Measurements from ENCODE around the gene ZNF71.

Gene ZNF71

GRCh38 chr19:56642711-56643459, 47.8 kb downstream of the ZNF71 start, which contains the start of gene SMIM17:
TSS of gene SMIM17 (plus strand) at chr19:56643159. CDS start at chr19:56645668, 2,509 bp downstream.
- no peaks in the 10 kb centered on the region for H3K9me3 ChIP-seq (replicated peaks; ENCODE audit: insufficient read depth, low read length)

GRCh38 chr19:56643460-56643955, 48.4 kb downstream of the ZNF71 start:
- Histone ChIP-seq H4K20me1 (ENCODE audit: insufficient read depth, low read length) (no peaks in the 10 kb centered on the region), H3K9me3 (replicated peaks; ENCODE audit: insufficient read depth, low read length) (no peaks in the 10 kb centered on the region), H3K36me3 (replicated peaks; ENCODE audit: insufficient read depth, low read length) (no peaks in the 10 kb centered on the region), H3K4me1 (ENCODE audit: low read length) (no peaks in the 10 kb centered on the region), H3K4me3 (ENCODE audit: low read length) (no peak overlapping the region), H3K27ac (ENCODE audit: low read length) (no peak overlapping the region), H3K9ac (ENCODE audit: low read length) (no peak overlapping the region), H3K4me2 (ENCODE audit: low read depth, low read length) (no peak overlapping the region), H3K27me3 (replicated peaks; ENCODE audit: insufficient read depth, low read length) (no peaks in the 10 kb centered on the region), H3K79me2 (ENCODE audit: low read length) (no peaks in the 10 kb centered on the region), H2AFZ (ENCODE audit: low read length) (no peak overlapping the region), H3K9me2 (replicated peaks; ENCODE audit: insufficient read depth, low read length) (no peaks in the 10 kb centered on the region), H3F3A (ENCODE audit: insufficient read depth, low read length) (no peaks in the 10 kb centered on the region)
- no peak for TF ChIP-seq EZH2phosphoT487 (IDR thresholded peaks at IDR 0.05; ENCODE audit: low read length)
- TF ChIP-seq CTCF (IDR thresholded peaks at IDR 0.05; ENCODE audit: low read length), result no peak
- no peak for TF ChIP-seq EZH2 (optimal IDR thresholded peaks at IDR 0.05; ENCODE audit: low read depth, low read length)
- no peak for DNase-seq

More at GRCh38 chr19:56642711-56643459, 47.8 kb downstream of the ZNF71 start, which contains the start of gene SMIM17:
- Histone ChIP-seq H3K9me2 (replicated peaks; ENCODE audit: insufficient read depth, low read length) (no peaks in the 10 kb centered on the region), H2AFZ (ENCODE audit: low read length) (no peak within 1 kb of the TSS), H3K27ac (ENCODE audit: low read length) (no peak within 1 kb of the TSS), H3K36me3 (replicated peaks; ENCODE audit: insufficient read depth, low read length) (no peaks in the 10 kb centered on the region), H3K9ac (ENCODE audit: low read length) (no peak within 1 kb of the TSS), H3K4me2 (ENCODE audit: low read depth, low read length) (no peak within 1 kb of the TSS), H3K79me2 (ENCODE audit: low read length) (no peaks in the 10 kb centered on the region), H4K20me1 (ENCODE audit: insufficient read depth, low read length) (no peaks in the 10 kb centered on the region), H3K4me1 (ENCODE audit: low read length) (no peaks in the 10 kb centered on the region), H3K27me3 (replicated peaks; ENCODE audit: insufficient read depth, low read length) (no peaks in the 10 kb centered on the region), H3F3A (ENCODE audit: insufficient read depth, low read length) (no peaks in the 10 kb centered on the region), H3K4me3 (ENCODE audit: low read length) (no peak within 1 kb of the TSS)
- DNase-seq, result no peak
- TF ChIP-seq EZH2phosphoT487 (IDR thresholded peaks at IDR 0.05; ENCODE audit: low read length) (no peak), CTCF (IDR thresholded peaks at IDR 0.05; ENCODE audit: low read length) (no peak), EZH2 (optimal IDR thresholded peaks at IDR 0.05; ENCODE audit: low read depth, low read length) (no peak)

- Histone ChIP-seq H3K9me2 (replicated peaks; ENCODE audit: insufficient read depth, low read length) (no peaks in the 10 kb centered on the region), H3K27ac (ENCODE audit: low read length) (no peak overlapping the region), H3K79me2 (ENCODE audit: low read length) (no peaks in the 10 kb centered on the region), H3K9ac (ENCODE audit: low read length) (no peak overlapping the region), H3K9me3 (replicated peaks; ENCODE audit: insufficient read depth, low read length) (no peaks in the 10 kb centered on the region), H4K20me1 (ENCODE audit: insufficient read depth, low read length) (no peaks in the 10 kb centered on the region), H3K27me3 (replicated peaks; ENCODE audit: insufficient read depth, low read length) (no peaks in the 10 kb centered on the region), H3K4me2 (ENCODE audit: low read depth, low read length) (no peak overlapping the region), H3K4me3 (ENCODE audit: low read length) (no peak overlapping the region), H2AFZ (ENCODE audit: low read length) (no peak overlapping the region), H3F3A (ENCODE audit: insufficient read depth, low read length) (no peaks in the 10 kb centered on the region), H3K36me3 (replicated peaks; ENCODE audit: insufficient read depth, low read length) (no peaks in the 10 kb centered on the region), H3K4me1 (ENCODE audit: low read length) (no peaks in the 10 kb centered on the region)
- TF ChIP-seq EZH2 (optimal IDR thresholded peaks at IDR 0.05; ENCODE audit: low read depth, low read length), result no peak
- TF ChIP-seq CTCF (IDR thresholded peaks at IDR 0.05; ENCODE audit: low read length), result no peak
- TF ChIP-seq EZH2phosphoT487 (IDR thresholded peaks at IDR 0.05; ENCODE audit: low read length), result no peak
- no peak for DNase-seq
Observed at GRCh38 chr19:56654151-56654550, 59.0 kb downstream of the ZNF71 start.
